ENCODE results near the gene ROBO2. TPM values are rescaled to one million over a fixed set of nuclear protein-coding genes. Genes with fewer than 3 reads are reported as not detected.

The ROBO2 gene
- total RNA-seq, 2 donors from 2014 or later: not detected

GRCh38 chr3:77040926-77041722 lies 1.2 kb downstream of the ROBO2 start:
- H3K9me3 Mint-ChIP-seq: peaks cover 4 to 5% of the 10 kb centered on the region in 2 donors

GRCh38 chr3:77041811-77042210 lies 1.9 kb downstream of the ROBO2 start:
- Mint-ChIP-seq H3K36me3 (ENCODE audit: insufficient read depth in 2 of 2) (peaks cover 4 to 6% of the 10 kb centered on the region in 2 donors), H3K4me3 (no peak overlapping the region), H3K9me3 (peaks cover 5 to 7% of the 10 kb centered on the region in 2 donors), H3K27me3 (ENCODE audit: low read depth) (peaks cover 29% of the 10 kb centered on the region), H3K4me1 (ENCODE audit: low read depth) (no peaks in the 10 kb centered on the region), H3K27ac (no peak overlapping the region)
- ATAC-seq (replicated peaks in 1 of 2) (no peak), DNase-seq (no peak)

More at GRCh38 chr3:77040926-77041722, 1.2 kb downstream of the ROBO2 start:
- Mint-ChIP-seq H3K36me3 (ENCODE audit: insufficient read depth in 2 of 2) (peaks cover 4 to 5% of the 10 kb centered on the region in 2 donors), H3K4me1 (ENCODE audit: low read depth) (no peaks in the 10 kb centered on the region), H3K27me3 (ENCODE audit: low read depth) (peaks cover 29% of the 10 kb centered on the region), H3K4me3 (no peak overlapping the region), H3K27ac (no peak overlapping the region)
- DNase-seq (no peak), ATAC-seq (replicated peaks in 1 of 2) (no peak)

- no peak for ATAC-seq (replicated peaks in 1 of 2)
- H3K4me1 Mint-ChIP-seq (ENCODE audit: low read depth): no peaks in the 10 kb centered on the region
Measured at GRCh38 chr3:77042343-77042742, 2.4 kb downstream of the ROBO2 start.

GRCh38 chr3:77042882-77043281 lies 3.0 kb downstream of the ROBO2 start:
- no peaks in the 10 kb centered on the region for H3K4me1 Mint-ChIP-seq (ENCODE audit: low read depth)
- peaks cover 4 to 7% of the 10 kb centered on the region in 2 donors for H3K36me3 Mint-ChIP-seq (ENCODE audit: insufficient read depth in 2 of 2)
- peaks cover 29% of the 10 kb centered on the region for H3K27me3 Mint-ChIP-seq (ENCODE audit: low read depth)

More at GRCh38 chr3:77042343-77042742, 2.4 kb downstream of the ROBO2 start:
- H3K4me3 Mint-ChIP-seq: no peak overlapping the region
- peaks cover 4 to 7% of the 10 kb centered on the region in 2 donors for H3K36me3 Mint-ChIP-seq (ENCODE audit: insufficient read depth in 2 of 2)
- peaks cover 7 to 10% of the 10 kb centered on the region in 2 donors for H3K9me3 Mint-ChIP-seq
- peaks cover 29% of the 10 kb centered on the region for H3K27me3 Mint-ChIP-seq (ENCODE audit: low read depth)
- H3K27ac Mint-ChIP-seq: no peak overlapping the region
- DNase-seq: no peak

GRCh38 chr3:77045686-77046085 lies 5.8 kb downstream of the ROBO2 start:
- no peak for ATAC-seq (replicated peaks in 1 of 2)
- DNase-seq: no peak
- Mint-ChIP-seq H3K4me3 (no peak overlapping the region), H3K27ac (no peak overlapping the region), H3K36me3 (ENCODE audit: insufficient read depth in 2 of 2) (peaks cover 0 to 5% of the 10 kb centered on the region in 2 donors), H3K27me3 (ENCODE audit: low read depth) (peaks cover 9% of the 10 kb centered on the region), H3K9me3 (peaks cover 6 to 12% of the 10 kb centered on the region in 2 donors), H3K4me1 (ENCODE audit: low read depth) (no peaks in the 10 kb centered on the region)

More at GRCh38 chr3:77042882-77043281, 3.0 kb downstream of the ROBO2 start:
- ATAC-seq (replicated peaks in 1 of 2) (no peak), DNase-seq (no peak)
- H3K9me3 Mint-ChIP-seq: peaks cover 7 to 10% of the 10 kb centered on the region in 2 donors
- no peak overlapping the region for H3K4me3 Mint-ChIP-seq
- H3K27ac Mint-ChIP-seq: no peak overlapping the region

GRCh38 chr3:77048186-77048585 lies 8.3 kb downstream of the ROBO2 start:
- Mint-ChIP-seq H3K27me3 (ENCODE audit: low read depth) (no peaks in the 10 kb centered on the region), H3K4me1 (ENCODE audit: low read depth) (no peaks in the 10 kb centered on the region), H3K27ac (no peak overlapping the region), H3K4me3 (no peak overlapping the region), H3K9me3 (peaks cover 6 to 11% of the 10 kb centered on the region in 2 donors), H3K36me3 (ENCODE audit: insufficient read depth in 2 of 2) (peaks cover 0 to 3% of the 10 kb centered on the region in 2 donors)
- DNase-seq (no peak), ATAC-seq (replicated peaks in 1 of 2) (no peak)

GRCh38 chr3:77051591-77051990 lies 11.7 kb downstream of the ROBO2 start:
- peaks cover 4 to 9% of the 10 kb centered on the region in 2 donors for H3K9me3 Mint-ChIP-seq
- no peak for ATAC-seq (replicated peaks in 1 of 2)
- H3K36me3 Mint-ChIP-seq (ENCODE audit: insufficient read depth in 2 of 2): peaks cover 0 to 3% of the 10 kb centered on the region in 2 donors
- H3K4me3 Mint-ChIP-seq: no peak overlapping the region
- H3K27me3 Mint-ChIP-seq (ENCODE audit: low read depth): no peaks in the 10 kb centered on the region
- DNase-seq: no peak
- H3K4me1 Mint-ChIP-seq (ENCODE audit: low read depth): no peaks in the 10 kb centered on the region
- no peak overlapping the region for H3K27ac Mint-ChIP-seq

GRCh38 chr3:77052051-77052501 lies 12.2 kb downstream of the ROBO2 start:
- H3K27ac Mint-ChIP-seq: no peak overlapping the region
- no peak overlapping the region for H3K4me3 Mint-ChIP-seq
- no peaks in the 10 kb centered on the region for H3K36me3 Mint-ChIP-seq (ENCODE audit: insufficient read depth in 2 of 2)
- H3K27me3 Mint-ChIP-seq (ENCODE audit: low read depth): no peaks in the 10 kb centered on the region
- H3K4me1 Mint-ChIP-seq (ENCODE audit: low read depth): no peaks in the 10 kb centered on the region
- no peak for DNase-seq
- ATAC-seq (replicated peaks in 1 of 2): no peak
- H3K9me3 Mint-ChIP-seq: peaks cover 0 to 5% of the 10 kb centered on the region in 2 donors

- Mint-ChIP-seq H3K36me3 (ENCODE audit: insufficient read depth in 2 of 2) (no peaks in the 10 kb centered on the region), H3K27ac (no peak overlapping the region), H3K4me1 (ENCODE audit: low read depth) (no peaks in the 10 kb centered on the region), H3K27me3 (ENCODE audit: low read depth) (no peaks in the 10 kb centered on the region), H3K4me3 (no peak overlapping the region), H3K9me3 (peaks cover 0 to 5% of the 10 kb centered on the region in 2 donors)
- no peak for ATAC-seq (replicated peaks in 1 of 2)
- no peak for DNase-seq
Measured at GRCh38 chr3:77052733-77053670, 13.1 kb downstream of the ROBO2 start.

GRCh38 chr3:77053795-77054194 lies 13.9 kb downstream of the ROBO2 start:
- Mint-ChIP-seq H3K4me1 (ENCODE audit: low read depth) (no peaks in the 10 kb centered on the region), H3K36me3 (ENCODE audit: insufficient read depth in 2 of 2) (no peaks in the 10 kb centered on the region), H3K27ac (no peak overlapping the region), H3K4me3 (no peak overlapping the region), H3K27me3 (ENCODE audit: low read depth) (no peaks in the 10 kb centered on the region), H3K9me3 (peaks cover 0 to 3% of the 10 kb centered on the region in 2 donors)
- ATAC-seq (replicated peaks in 1 of 2) (no peak), DNase-seq (no peak)

GRCh38 chr3:77055841-77056341 lies 16.0 kb downstream of the ROBO2 start:
- no peaks in the 10 kb centered on the region for H3K4me1 Mint-ChIP-seq (ENCODE audit: low read depth)
- no peaks in the 10 kb centered on the region for H3K27me3 Mint-ChIP-seq (ENCODE audit: low read depth)
- H3K27ac Mint-ChIP-seq: no peak overlapping the region
- no peak overlapping the region for H3K4me3 Mint-ChIP-seq
- H3K36me3 Mint-ChIP-seq (ENCODE audit: insufficient read depth in 2 of 2): no peaks in the 10 kb centered on the region
- ATAC-seq (replicated peaks in 1 of 2): no peak
- DNase-seq: no peak
- H3K9me3 Mint-ChIP-seq: peaks cover 2 to 6% of the 10 kb centered on the region in 2 donors

- DNase-seq (no peak), ATAC-seq (replicated peaks in 1 of 2) (no peak)
- Mint-ChIP-seq H3K36me3 (ENCODE audit: insufficient read depth in 2 of 2) (no peaks in the 10 kb centered on the region), H3K4me1 (ENCODE audit: low read depth) (no peaks in the 10 kb centered on the region), H3K27ac (no peak overlapping the region), H3K27me3 (ENCODE audit: low read depth) (no peaks in the 10 kb centered on the region), H3K9me3 (peaks cover 2 to 8% of the 10 kb centered on the region in 2 donors), H3K4me3 (no peak overlapping the region)
Measured at GRCh38 chr3:77059354-77059753, 19.5 kb downstream of the ROBO2 start.

- H3K27me3 Mint-ChIP-seq (ENCODE audit: low read depth): no peaks in the 10 kb centered on the region
- no peak overlapping the region for H3K4me3 Mint-ChIP-seq
- H3K27ac Mint-ChIP-seq: no peak overlapping the region
- no peak for ATAC-seq (replicated peaks in 1 of 2)
- no peaks in the 10 kb centered on the region for H3K36me3 Mint-ChIP-seq (ENCODE audit: insufficient read depth in 2 of 2)
- peaks cover 2 to 9% of the 10 kb centered on the region in 2 donors for H3K9me3 Mint-ChIP-seq
- H3K4me1 Mint-ChIP-seq (ENCODE audit: low read depth): no peaks in the 10 kb centered on the region
- no peak for DNase-seq
Measured at GRCh38 chr3:77063423-77063822, 23.5 kb downstream of the ROBO2 start.

Data from activated T-cell treated with anti-CD3 and anti-CD28 coated beads, Interleukin-2, amount 50 U/mL, for 72 hours (primary cell).